ENCODE measurements around the gene TAF3.

TAF3 gene

GRCh38 chr10:7944537-7944936, 126.2 kb downstream of the TAF3 start (continued):
- TF ChIP-seq YY1 (tag by site-specific recombination; IDR thresholded peaks at IDR 0.05) (no peak), ZNF664 (tag by site-specific recombination; IDR thresholded peaks at IDR 0.05) (no peak), ZSCAN23 (tag by site-specific recombination; IDR thresholded peaks at IDR 0.05) (no peak), CTCF (tag by site-specific recombination; IDR thresholded peaks at IDR 0.05) (no peak), SETDB1 (IDR thresholded peaks at IDR 0.05; ENCODE audit: insufficient read length, low read length) (no peak)

- Histone ChIP-seq H3K9me3 (ENCODE audit: control insufficient read depth, insufficient read depth, low read depth, low read length) (no peaks in the 10 kb centered on the region), H3K4me1 (ENCODE audit: control insufficient read depth, insufficient read depth, low read length) (peaks cover 4% of the 10 kb centered on the region), H3K27ac (ENCODE audit: extremely low read depth, low read depth, low read length) (no peak overlapping the region), H3K4me3 (ENCODE audit: low read depth, low read length) (no peak overlapping the region), H3K36me3 (ENCODE audit: control insufficient read depth in 2 of 2, insufficient read depth in 1 of 2, low read length in 2 of 2) (no peaks in the 10 kb centered on the region)
- ChIA-PET POLR2A (no interaction called here), CTCF (no interaction called here)
- TF ChIP-seq ZNF2 (tag by site-specific recombination; IDR thresholded peaks at IDR 0.05) (no peak), ZNF596 (tag by site-specific recombination; IDR thresholded peaks at IDR 0.05) (no peak)
These were observed 126.7 kb downstream of the TAF3 start for GRCh38 chr10:7945034-7945433.

GRCh38 chr10:7945469-7946187, 127.3 kb downstream of the TAF3 start:
- Histone ChIP-seq H3K36me3 (ENCODE audit: control insufficient read depth in 2 of 2, insufficient read depth in 1 of 2, low read length in 2 of 2) (no peaks in the 10 kb centered on the region), H3K9me3 (ENCODE audit: control insufficient read depth, insufficient read depth, low read depth, low read length) (no peaks in the 10 kb centered on the region), H3K27ac (ENCODE audit: extremely low read depth, low read depth, low read length) (no peak overlapping the region), H3K4me1 (ENCODE audit: control insufficient read depth, insufficient read depth, low read length) (peaks cover 4% of the 10 kb centered on the region), H3K4me3 (ENCODE audit: low read depth, low read length) (no peak overlapping the region)
- CTCF ChIA-PET, result interaction anchor here (0.8 kb wide), 1 partner anchor 13 kb away, joined by 3 read pairs; no protein-coding TSS in a partner anchor
- POLR2A ChIA-PET, result no interaction called here
- no peak for TF ChIP-seq ZBTB48 (tag by site-specific recombination; IDR thresholded peaks at IDR 0.05)
- TF ChIP-seq KLF17 (tag by site-specific recombination; IDR thresholded peaks at IDR 0.05), result 0 out of 2 replicates have a peak, but pooled peaks have one; percentile 18
- no peak for TF ChIP-seq AEBP2 (tag by site-specific recombination; IDR thresholded peaks at IDR 0.05; ENCODE audit: borderline replicate concordance)
- peak; percentile 82 for TF ChIP-seq ATF2 (tag by site-specific recombination; IDR thresholded peaks at IDR 0.05; ENCODE audit: low read depth)
- no peak for TF ChIP-seq ZIC2 (tag by site-specific recombination; IDR thresholded peaks at IDR 0.05)
- no peak for TF ChIP-seq ZNF211 (tag by site-specific recombination; IDR thresholded peaks at IDR 0.05; ENCODE audit: low read depth)
- no peak for TF ChIP-seq ZNF155 (tag by site-specific recombination; IDR thresholded peaks at IDR 0.05)
- 0 out of 2 replicates have a peak, but pooled peaks have one; percentile 44 for TF ChIP-seq ZBTB21 (tag by site-specific recombination; IDR thresholded peaks at IDR 0.05)
- no peak for TF ChIP-seq BCL11B (tag by site-specific recombination; IDR thresholded peaks at IDR 0.05; ENCODE audit: low read depth)
- peak; percentile 72 for TF ChIP-seq ZNF629 (tag by site-specific recombination; IDR thresholded peaks at IDR 0.05)
- TF ChIP-seq ZBTB49 (tag by site-specific recombination; IDR thresholded peaks at IDR 0.05; ENCODE audit: low read depth), result no peak
- TF ChIP-seq ZFP41 (tag by site-specific recombination; IDR thresholded peaks at IDR 0.05; ENCODE audit: borderline replicate concordance), result no peak
- TF ChIP-seq ZNF747 (tag by site-specific recombination; IDR thresholded peaks at IDR 0.05), result no peak
- TF ChIP-seq RBAK (tag by site-specific recombination; IDR thresholded peaks at IDR 0.05), result no peak
- no peak for TF ChIP-seq ZNF645 (tag by site-specific recombination; IDR thresholded peaks at IDR 0.05)
- no peak for TF ChIP-seq ZNF175 (tag by site-specific recombination; IDR thresholded peaks at IDR 0.05)
- TF ChIP-seq ZNF560 (tag by site-specific recombination; IDR thresholded peaks at IDR 0.05; ENCODE audit: borderline replicate concordance), result no peak

All from HEK293 (cell line).